ENCODE measurements around the gene TRPM4.

Gene TRPM4

GRCh38 chr19:49196527-49197240 lies 39.1 kb downstream of the TRPM4 start:
- TF ChIP-seq ESRRG (CRISPR knock-in tag; IDR thresholded peaks at IDR 0.05): no peak
- no peak for TF ChIP-seq ZFP3 (CRISPR knock-in tag; IDR thresholded peaks at IDR 0.05)
- TF ChIP-seq, protein P1, sequence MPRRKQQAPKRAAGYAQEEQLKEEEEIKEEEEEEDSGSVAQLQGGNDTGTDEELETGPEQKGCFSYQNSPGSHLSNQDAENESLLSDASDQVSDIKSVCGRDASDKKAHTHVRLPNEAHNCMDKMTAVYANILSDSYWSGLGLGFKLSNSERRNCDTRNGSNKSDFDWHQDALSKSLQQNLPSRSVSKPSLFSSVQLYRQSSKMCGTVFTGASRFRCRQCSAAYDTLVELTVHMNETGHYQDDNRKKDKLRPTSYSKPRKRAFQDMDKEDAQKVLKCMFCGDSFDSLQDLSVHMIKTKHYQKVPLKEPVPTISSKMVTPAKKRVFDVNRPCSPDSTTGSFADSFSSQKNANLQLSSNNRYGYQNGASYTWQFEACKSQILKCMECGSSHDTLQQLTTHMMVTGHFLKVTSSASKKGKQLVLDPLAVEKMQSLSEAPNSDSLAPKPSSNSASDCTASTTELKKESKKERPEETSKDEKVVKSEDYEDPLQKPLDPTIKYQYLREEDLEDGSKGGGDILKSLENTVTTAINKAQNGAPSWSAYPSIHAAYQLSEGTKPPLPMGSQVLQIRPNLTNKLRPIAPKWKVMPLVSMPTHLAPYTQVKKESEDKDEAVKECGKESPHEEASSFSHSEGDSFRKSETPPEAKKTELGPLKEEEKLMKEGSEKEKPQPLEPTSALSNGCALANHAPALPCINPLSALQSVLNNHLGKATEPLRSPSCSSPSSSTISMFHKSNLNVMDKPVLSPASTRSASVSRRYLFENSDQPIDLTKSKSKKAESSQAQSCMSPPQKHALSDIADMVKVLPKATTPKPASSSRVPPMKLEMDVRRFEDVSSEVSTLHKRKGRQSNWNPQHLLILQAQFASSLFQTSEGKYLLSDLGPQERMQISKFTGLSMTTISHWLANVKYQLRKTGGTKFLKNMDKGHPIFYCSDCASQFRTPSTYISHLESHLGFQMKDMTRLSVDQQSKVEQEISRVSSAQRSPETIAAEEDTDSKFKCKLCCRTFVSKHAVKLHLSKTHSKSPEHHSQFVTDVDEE (CRISPR knock-in tag; IDR thresholded peaks at IDR 0.05): no peak
- TF ChIP-seq ZFP30 (CRISPR knock-in tag; IDR thresholded peaks at IDR 0.05): no peak
- no peak for TF ChIP-seq TCF4 (CRISPR knock-in tag; IDR thresholded peaks at IDR 0.05; ENCODE audit: borderline replicate concordance)
- TF ChIP-seq, protein P2, sequence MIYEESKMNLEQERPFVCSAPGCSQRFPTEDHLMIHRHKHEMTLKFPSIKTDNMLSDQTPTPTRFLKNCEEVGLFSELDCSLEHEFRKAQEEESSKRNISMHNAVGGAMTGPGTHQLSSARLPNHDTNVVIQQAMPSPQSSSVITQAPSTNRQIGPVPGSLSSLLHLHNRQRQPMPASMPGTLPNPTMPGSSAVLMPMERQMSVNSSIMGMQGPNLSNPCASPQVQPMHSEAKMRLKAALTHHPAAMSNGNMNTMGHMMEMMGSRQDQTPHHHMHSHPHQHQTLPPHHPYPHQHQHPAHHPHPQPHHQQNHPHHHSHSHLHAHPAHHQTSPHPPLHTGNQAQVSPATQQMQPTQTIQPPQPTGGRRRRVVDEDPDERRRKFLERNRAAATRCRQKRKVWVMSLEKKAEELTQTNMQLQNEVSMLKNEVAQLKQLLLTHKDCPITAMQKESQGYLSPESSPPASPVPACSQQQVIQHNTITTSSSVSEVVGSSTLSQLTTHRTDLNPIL (CRISPR knock-in tag; IDR thresholded peaks at IDR 0.05; ENCODE audit: low read depth): no peak
- no peak for TF ChIP-seq ZNF70 (CRISPR knock-in tag; IDR thresholded peaks at IDR 0.05)
- TF ChIP-seq ZC3H10 (CRISPR knock-in tag; IDR thresholded peaks at IDR 0.05): no peak
- ATAC-seq: no peak

DNA sequence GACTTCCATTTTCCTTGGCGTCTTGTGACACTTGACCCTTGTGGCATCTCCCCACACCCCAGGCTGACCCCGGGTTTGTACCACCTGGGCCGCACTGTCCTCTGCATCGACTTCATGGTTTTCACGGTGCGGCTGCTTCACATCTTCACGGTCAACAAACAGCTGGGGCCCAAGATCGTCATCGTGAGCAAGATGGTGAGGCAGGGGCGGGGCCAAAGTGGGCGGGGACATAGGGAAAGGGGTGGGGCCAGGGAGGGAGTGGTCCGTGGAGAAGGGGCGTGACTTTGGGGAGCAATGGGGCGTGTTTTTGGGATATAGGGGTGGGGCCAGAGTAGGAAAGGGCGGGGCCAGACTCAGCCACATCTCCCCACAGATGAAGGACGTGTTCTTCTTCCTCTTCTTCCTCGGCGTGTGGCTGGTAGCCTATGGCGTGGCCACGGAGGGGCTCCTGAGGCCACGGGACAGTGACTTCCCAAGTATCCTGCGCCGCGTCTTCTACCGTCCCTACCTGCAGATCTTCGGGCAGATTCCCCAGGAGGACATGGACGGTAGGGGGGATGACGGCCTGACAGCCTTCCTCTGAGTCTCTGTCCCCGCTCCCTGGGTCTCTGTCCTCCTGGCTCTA lies 42.8 kb downstream of the TRPM4 start:
- TF ChIP-seq POU6F1 (CRISPR knock-in tag; IDR thresholded peaks at IDR 0.05; ENCODE audit: borderline replicate concordance, low read depth): no peak
- no peak for TF ChIP-seq GLIS3 (CRISPR knock-in tag; IDR thresholded peaks at IDR 0.05)
- TF ChIP-seq, protein P1 (CRISPR knock-in tag; IDR thresholded peaks at IDR 0.05): no peak
- no peak for TF ChIP-seq ZNF70 (CRISPR knock-in tag; IDR thresholded peaks at IDR 0.05)
- no peak for TF ChIP-seq ISL1 (CRISPR knock-in tag; IDR thresholded peaks at IDR 0.05)
- TF ChIP-seq ZNF8 (CRISPR knock-in tag; IDR thresholded peaks at IDR 0.05): no peak
- TF ChIP-seq TCF4 (CRISPR knock-in tag; IDR thresholded peaks at IDR 0.05; ENCODE audit: borderline replicate concordance): no peak
- TF ChIP-seq PATZ1 (CRISPR knock-in tag; IDR thresholded peaks at IDR 0.05; ENCODE audit: borderline replicate concordance): no peak
- no peak for TF ChIP-seq TOX (CRISPR knock-in tag; IDR thresholded peaks at IDR 0.05; ENCODE audit: borderline replicate concordance)
- TF ChIP-seq, protein P2 (CRISPR knock-in tag; IDR thresholded peaks at IDR 0.05; ENCODE audit: low read depth): no peak
- peak; percentile 51; the same call in 2 of the 3 replicates for ATAC-seq

DNA sequence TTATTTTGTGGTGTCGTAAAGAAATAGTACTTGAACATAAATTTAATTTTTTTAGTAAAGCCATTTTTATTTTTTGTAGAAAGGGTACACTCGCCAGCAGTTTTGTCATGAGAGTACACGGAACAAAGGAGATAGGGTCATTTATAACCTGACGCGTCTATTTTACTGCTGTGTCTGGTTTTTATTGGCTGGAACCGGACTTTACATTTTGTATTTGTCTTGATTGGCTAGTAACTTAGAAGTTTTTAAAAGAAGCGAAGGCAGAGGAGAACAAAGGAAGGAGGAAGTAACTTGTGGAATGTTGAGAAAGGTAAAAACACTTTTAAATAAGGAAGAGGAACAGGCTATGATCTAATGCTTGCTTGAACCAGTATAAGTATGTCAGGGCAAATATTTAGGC lies 43.5 kb downstream of the TRPM4 start:
- no peak for ATAC-seq
- TF ChIP-seq, protein P1 (CRISPR knock-in tag; IDR thresholded peaks at IDR 0.05): no peak
- TF ChIP-seq ZNF565 (CRISPR knock-in tag; conservative IDR thresholded peaks at IDR 0.05; ENCODE audit: low read depth) (no peak), PATZ1 (CRISPR knock-in tag; IDR thresholded peaks at IDR 0.05; ENCODE audit: borderline replicate concordance) (no peak), CSDC2 (CRISPR knock-in tag; IDR thresholded peaks at IDR 0.05) (no peak)
